DOHH2 (cell line): ENCODE data around the gene PPP5C.

Experiments used
- H3F3A ChIP-seq: fragments of 200-600 bp; sonication (generic), shearing (Covaris generic); 2 replicates; pipeline ENCODE4 v1.6.0; 2016; ENCODE audit warnings: antibody characterized with exemption, mild to moderate bottlenecking; ENCODE audit not compliant: control insufficient read depth, insufficient read depth
- H3K27ac ChIP-seq: fragments of 200-600 bp; sonication (generic); 2 replicates; pipeline ENCODE4 v1.5.1; 2014; ENCODE audit warnings: low read depth, mild to moderate bottlenecking, low read length, moderate library complexity
- H3K27me3 ChIP-seq: fragments of 200-600 bp; sonication (generic); 2 replicates; pipeline ENCODE4 v1.6.1; 2014; ENCODE audit warnings: mild to moderate bottlenecking, low read length, mixed read lengths; ENCODE audit not compliant: control insufficient read depth
- H3K36me3 ChIP-seq: fragments of 200-600 bp; sonication (generic); 2 replicates; pipeline ENCODE4 v1.6.1; 2014; ENCODE audit warnings: mild to moderate bottlenecking, low read length, moderate library complexity, mixed read lengths; ENCODE audit not compliant: control insufficient read depth
- H3K4me1 ChIP-seq: fragments of 200-600 bp; sonication (generic); 2 replicates; pipeline ENCODE4 v1.6.1; 2014; ENCODE audit warnings: mild to moderate bottlenecking, low read length, mixed read lengths; ENCODE audit not compliant: control insufficient read depth
- H3K4me2 ChIP-seq: fragments of 200-600 bp; sonication (generic); 2 replicates; pipeline ENCODE4 v1.6.0; 2014; ENCODE audit warnings: mild to moderate bottlenecking, low read length, moderate library complexity
- H3K4me3 ChIP-seq: fragments of 200-600 bp; sonication (generic); 2 replicates; pipeline ENCODE4 v1.5.1; 2014; ENCODE audit warnings: mild to moderate bottlenecking, low read length, mixed read lengths
- H3K79me2 ChIP-seq: fragments of 200-600 bp; sonication (generic); 2 replicates; pipeline ENCODE4 v1.6.1; 2014; ENCODE audit warnings: mild to moderate bottlenecking, low read length, mixed read lengths; ENCODE audit not compliant: control insufficient read depth
- H3K9me2 ChIP-seq: fragments of 200-600 bp; sonication (generic); replicated peaks from 2 replicates; pipeline ENCODE4 v1.6.1; 2014; ENCODE audit warnings: mild to moderate bottlenecking, low read length, mixed read lengths; ENCODE audit not compliant: control insufficient read depth
- H3K9me3 ChIP-seq: fragments of 200-600 bp; sonication (generic); 2 replicates; pipeline ENCODE4 v1.6.1; 2014; ENCODE audit warnings: antibody characterized with exemption, low read length, mixed read lengths; ENCODE audit not compliant: control insufficient read depth, insufficient read depth
- H4K20me1 ChIP-seq: fragments of 200-600 bp; sonication (generic); 2 replicates; pipeline ENCODE4 v1.6.0; 2014; ENCODE audit warnings: low read depth, mild to moderate bottlenecking, antibody characterized with exemption, low read length, moderate library complexity; ENCODE audit not compliant: control insufficient read depth, insufficient read depth
- EZH2phosphoT487 ChIP-seq: fragments of 200-600 bp; sonication (generic); IDR thresholded peaks from 2 replicates; pipeline ENCODE4 v1.6.1; 2017; ENCODE audit warnings: borderline replicate concordance, mild to moderate bottlenecking, antibody characterized with exemption, low read length, moderate library complexity, mixed read lengths
- TF ChIP-seq, protein P1 (sequence below): fragments of 200-600 bp; sonication (generic); IDR thresholded peaks from one replicate; pipeline ENCODE4 v1.5.1; 2014; ENCODE audit warnings: antibody characterized with exemption, mild to moderate bottlenecking, low read depth, low read length; ENCODE audit not compliant: poor library complexity, severe bottlenecking

Gene PPP5C

DNA sequence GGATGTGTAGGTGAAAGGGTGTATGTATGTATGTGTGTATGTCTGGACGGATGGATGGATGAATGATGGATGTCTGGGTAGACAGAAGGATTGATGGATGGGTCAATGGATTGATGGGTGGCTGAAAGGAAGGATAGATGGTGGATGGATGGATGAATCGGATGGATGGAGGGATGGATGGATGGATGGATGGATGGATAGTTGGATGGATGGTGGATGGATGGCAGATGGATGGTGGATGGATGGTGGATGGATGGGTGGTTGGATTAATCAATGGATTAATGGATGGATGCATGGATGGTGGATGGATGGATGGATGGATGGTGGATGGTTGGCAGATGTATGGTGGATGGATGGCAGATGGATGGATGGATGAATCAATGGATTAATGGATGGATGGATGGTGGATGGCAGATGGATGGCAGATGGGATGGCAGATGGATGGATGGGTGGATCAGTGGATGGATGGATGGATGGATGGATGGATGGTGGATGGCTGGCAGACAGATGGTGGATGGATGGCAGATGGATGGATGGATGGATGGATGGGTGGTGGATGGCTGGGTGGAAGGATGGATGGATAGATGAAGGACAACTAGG is 16.5 kb upstream of the PPP5C start:
- no peaks in the 10 kb centered on the region for H4K20me1 ChIP-seq
- no peaks in the 10 kb centered on the region for H3K36me3 ChIP-seq
- peaks cover 21% of the 10 kb centered on the region for H3K9me3 ChIP-seq
- no peaks in the 10 kb centered on the region for H3K9me2 ChIP-seq
- H3K4me2 ChIP-seq, result no peak overlapping the region
- no peak overlapping the region for H3K27ac ChIP-seq
- H3K27me3 ChIP-seq, result no peaks in the 10 kb centered on the region
- no peak overlapping the region for H3K4me3 ChIP-seq
- no peaks in the 10 kb centered on the region for H3K79me2 ChIP-seq
- H3K4me1 ChIP-seq, result no peaks in the 10 kb centered on the region
- no peak for TF ChIP-seq EZH2phosphoT487
- TF ChIP-seq, protein P1, sequence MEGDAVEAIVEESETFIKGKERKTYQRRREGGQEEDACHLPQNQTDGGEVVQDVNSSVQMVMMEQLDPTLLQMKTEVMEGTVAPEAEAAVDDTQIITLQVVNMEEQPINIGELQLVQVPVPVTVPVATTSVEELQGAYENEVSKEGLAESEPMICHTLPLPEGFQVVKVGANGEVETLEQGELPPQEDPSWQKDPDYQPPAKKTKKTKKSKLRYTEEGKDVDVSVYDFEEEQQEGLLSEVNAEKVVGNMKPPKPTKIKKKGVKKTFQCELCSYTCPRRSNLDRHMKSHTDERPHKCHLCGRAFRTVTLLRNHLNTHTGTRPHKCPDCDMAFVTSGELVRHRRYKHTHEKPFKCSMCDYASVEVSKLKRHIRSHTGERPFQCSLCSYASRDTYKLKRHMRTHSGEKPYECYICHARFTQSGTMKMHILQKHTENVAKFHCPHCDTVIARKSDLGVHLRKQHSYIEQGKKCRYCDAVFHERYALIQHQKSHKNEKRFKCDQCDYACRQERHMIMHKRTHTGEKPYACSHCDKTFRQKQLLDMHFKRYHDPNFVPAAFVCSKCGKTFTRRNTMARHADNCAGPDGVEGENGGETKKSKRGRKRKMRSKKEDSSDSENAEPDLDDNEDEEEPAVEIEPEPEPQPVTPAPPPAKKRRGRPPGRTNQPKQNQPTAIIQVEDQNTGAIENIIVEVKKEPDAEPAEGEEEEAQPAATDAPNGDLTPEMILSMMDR, result no peak
- H3F3A ChIP-seq, result no peaks in the 10 kb centered on the region

DNA sequence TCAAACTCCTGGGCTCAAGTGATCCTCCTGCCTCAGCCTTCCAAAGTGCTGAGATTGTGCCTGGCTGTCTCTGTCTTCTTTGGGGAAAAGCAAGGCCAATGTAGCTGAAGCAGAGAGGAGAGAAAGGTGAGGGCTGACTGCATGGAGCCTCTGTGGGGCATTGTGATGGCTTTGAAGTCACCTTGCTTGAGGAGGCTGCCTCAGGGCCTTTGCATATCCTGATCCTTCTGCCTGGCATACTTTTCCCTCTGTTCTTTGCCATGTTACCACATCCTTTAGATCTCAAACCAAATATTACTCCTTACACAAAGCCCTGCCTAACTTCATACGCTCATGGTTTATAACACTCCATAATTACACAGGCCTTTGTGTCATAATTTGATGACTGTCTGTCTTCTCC is 9.4 kb upstream of the PPP5C start:
- TF ChIP-seq EZH2phosphoT487, result no peak
- TF ChIP-seq, protein P1, result no peak
- H3K27me3 ChIP-seq, result peaks cover 6% of the 10 kb centered on the region; the same call in 1 of the 2 replicates

DNA sequence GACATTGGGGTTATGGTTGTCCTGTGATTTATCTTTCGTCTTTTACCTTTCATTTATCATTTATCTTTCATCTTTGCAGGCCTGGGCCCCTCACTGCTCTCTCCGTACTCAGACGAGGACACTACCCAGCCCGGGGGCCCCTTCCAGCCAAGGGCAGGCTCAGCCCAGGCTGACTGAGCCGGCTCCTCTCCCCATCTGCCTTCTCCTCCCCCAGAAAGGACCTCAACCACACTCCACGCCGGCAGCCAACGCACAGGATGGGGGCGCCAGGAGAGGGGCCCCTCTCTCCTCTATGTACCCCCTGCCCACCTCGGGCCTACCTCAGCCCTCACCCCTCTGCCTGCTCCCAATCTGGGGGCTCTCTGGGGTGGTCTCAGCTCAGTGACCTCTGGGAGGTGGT is 7.4 kb upstream of the PPP5C start:
- Histone ChIP-seq H3K79me2 (no peaks in the 10 kb centered on the region), H3K4me3 (no peak overlapping the region), H3K27ac (no peak overlapping the region), H3K36me3 (no peaks in the 10 kb centered on the region), H3K9me3 (no peaks in the 10 kb centered on the region), H4K20me1 (no peaks in the 10 kb centered on the region), H3K4me1 (peaks cover 3% of the 10 kb centered on the region; the same call in 1 of the 2 replicates), H3F3A (no peaks in the 10 kb centered on the region), H3K9me2 (no peaks in the 10 kb centered on the region), H3K27me3 (peaks cover 11% of the 10 kb centered on the region; the same call in 1 of the 2 replicates), H3K4me2 (no peak overlapping the region)
- no peak for TF ChIP-seq EZH2phosphoT487
- TF ChIP-seq, protein P1, result no peak

More for the DNA sequence above, 9.4 kb upstream of the PPP5C start:
- Histone ChIP-seq H3K4me2 (no peak overlapping the region), H3K79me2 (no peaks in the 10 kb centered on the region), H4K20me1 (no peaks in the 10 kb centered on the region), H3K9me2 (no peaks in the 10 kb centered on the region), H3K4me3 (no peak overlapping the region), H3K9me3 (no peaks in the 10 kb centered on the region), H3K36me3 (no peaks in the 10 kb centered on the region), H3F3A (no peaks in the 10 kb centered on the region), H3K27ac (no peak overlapping the region), H3K4me1 (peaks cover 3% of the 10 kb centered on the region; the same call in 1 of the 2 replicates)
